HG03558 (cell line): ENCODE measurements around the gene LYST.
"Not testable (repeated sequence)": the region's sequence is repeated elsewhere in the genome, so short reads cannot be mapped to it uniquely, and the experiment has no call there.

Source experiments
- ATAC-seq: cut with Tn5 transposase; IDR thresholded peaks from one replicate; pipeline ENCODE4 v1.9.1; 2021; ENCODE audit warnings: moderate number of reproducible peaks; ENCODE audit not compliant: unreplicated experiment; ENCODE audit errors: extremely low read depth

The LYST gene

GRCh38 chr1:235823684-235824083 lies 43.0 kb downstream of the LYST start:
- ATAC-seq = no peak

- no peak for ATAC-seq
Observed at GRCh38 chr1:235822685-235823084, 44.0 kb downstream of the LYST start.

- ATAC-seq = no peak
Observed at GRCh38 chr1:235821361-235821981, 45.2 kb downstream of the LYST start.

GRCh38 chr1:235820061-235820460 lies 46.6 kb downstream of the LYST start:
- no peak for ATAC-seq

- no peak for ATAC-seq
Observed at GRCh38 chr1:235818632-235819136, 48.0 kb downstream of the LYST start.

GRCh38 chr1:235817101-235817728 lies 49.5 kb downstream of the LYST start:
- no peak for ATAC-seq

- ATAC-seq = no peak
Observed at GRCh38 chr1:235809688-235810397, 56.9 kb downstream of the LYST start.

- ATAC-seq = no peak
Observed at GRCh38 chr1:235808223-235808622, 58.5 kb downstream of the LYST start.

GRCh38 chr1:235806123-235806522 lies 60.6 kb downstream of the LYST start:
- ATAC-seq = no peak

GRCh38 chr1:235802573-235803346 lies 63.9 kb downstream of the LYST start:
- ATAC-seq = no peak

- ATAC-seq = no peak
Observed at GRCh38 chr1:235799264-235799663, 67.4 kb downstream of the LYST start.

- no peak for ATAC-seq
Observed at GRCh38 chr1:235791532-235792060, 75.1 kb downstream of the LYST start.

- ATAC-seq = no peak
Observed at GRCh38 chr1:235790123-235790522, 76.6 kb downstream of the LYST start.

GRCh38 chr1:235786227-235786898 lies 80.3 kb downstream of the LYST start:
- ATAC-seq = not testable (repeated sequence)

GRCh38 chr1:235784950-235785349 lies 81.8 kb downstream of the LYST start:
- ATAC-seq = no peak

GRCh38 chr1:235783148-235783776 lies 83.4 kb downstream of the LYST start:
- no peak for ATAC-seq

GRCh38 chr1:235782601-235783000 lies 84.1 kb downstream of the LYST start:
- ATAC-seq = no peak

GRCh38 chr1:235781807-235782206 lies 84.9 kb downstream of the LYST start:
- no peak for ATAC-seq

- no peak for ATAC-seq
Observed at GRCh38 chr1:235779770-235780169, 86.9 kb downstream of the LYST start.
